Measurements from ENCODE around the gene CLEC16A. TPM values are rescaled to one million over a fixed set of nuclear protein-coding genes. Genes with fewer than 3 reads are reported as not detected.

CLEC16A gene
- total and polyA plus RNA-seq, 2 experiments from 2014 or later = 9.9 to 24.1 TPM

GRCh38 chr16:11205065-11205699 is 260.8 kb downstream of the CLEC16A start:
- peaks cover 11% of the 10 kb centered on the region for H3K27me3 Mint-ChIP-seq (ENCODE audit: insufficient read depth, low read depth, poor library complexity)
- Histone ChIP-seq H3K4me3 (no peak overlapping the region), H3K27me3 (ENCODE audit: insufficient read depth) (no peaks in the 10 kb centered on the region), H3F3A (replicated peaks; ENCODE audit: low read depth) (no peaks in the 10 kb centered on the region), H3K4me2 (no peak overlapping the region), H3K4me1 (ENCODE audit: insufficient read depth) (peaks cover 26% of the 10 kb centered on the region), H3K9me2 (ENCODE audit: insufficient read depth) (no peaks in the 10 kb centered on the region), H3K27ac (ENCODE audit: low read depth) (no peak overlapping the region), H2AFZ (no peak overlapping the region), H3K79me2 (replicated peaks; ENCODE audit: insufficient read depth) (no peaks in the 10 kb centered on the region), H3K36me3 (ENCODE audit: insufficient read depth) (no peaks in the 10 kb centered on the region), H4K20me1 (replicated peaks; ENCODE audit: insufficient read depth) (no peaks in the 10 kb centered on the region)
- H3K36me3 Mint-ChIP-seq (ENCODE audit: low read depth) = no peaks in the 10 kb centered on the region
- H3K4me3 Mint-ChIP-seq = no peak overlapping the region
- DNase-seq (ENCODE audit: low spot score) (no peak), ATAC-seq (no peak)
- no peak overlapping the region for H3K27ac Mint-ChIP-seq
- no peak for TF ChIP-seq ZNF462 (CRISPR knock-in tag; IDR thresholded peaks at IDR 0.05)
- TF ChIP-seq CREB1 (CRISPR knock-in tag; IDR thresholded peaks at IDR 0.05; ENCODE audit: low read depth) = no peak
- TF ChIP-seq JUNB (IDR thresholded peaks at IDR 0.05; ENCODE audit: unreplicated experiment) = no peak
- TF ChIP-seq ZNF331 (CRISPR knock-in tag; IDR thresholded peaks at IDR 0.05; ENCODE audit: low read depth) = no peak
- TF ChIP-seq REST (IDR thresholded peaks at IDR 0.05; ENCODE audit: unreplicated experiment) = no peak
- peaks cover 40% of the 10 kb centered on the region for H3K4me1 Mint-ChIP-seq
- peaks cover 12% of the 10 kb centered on the region for H3K9me3 Mint-ChIP-seq

Data from GM23338 (cell line).